B cell (primary cell): ENCODE measurements around the gene FBXO42.

Source experiments
- CTCF ChIP-seq: fragments of 200-600 bp; IDR thresholded peaks from one replicate; pipeline ENCODE4 v1.8.0; 2022; ENCODE audit warnings: antibody characterized with exemption, mild to moderate bottlenecking
- EZH2 ChIP-seq: IDR thresholded peaks from 2 replicates; pipeline ENCODE4 v1.6.1; 2012; ENCODE audit warnings: borderline replicate concordance, low read depth, mild to moderate bottlenecking, moderate library complexity, low read length; ENCODE audit not compliant: insufficient read depth, poor library complexity, severe bottlenecking

GRCh38 chr1:16387201-16388188, 35.2 kb upstream of the FBXO42 start:
- TF ChIP-seq CTCF = no peak
- no peak for TF ChIP-seq EZH2
